Right lobe of liver (tissue), 6 donors: ENCODE measurements around the gene IREB2. TPM values are rescaled to one million over a fixed set of nuclear protein-coding genes. Genes with fewer than 3 reads are reported as not detected.
"Not testable (repeated sequence)": the region's sequence is repeated elsewhere in the genome, so short reads cannot be mapped to it uniquely, and the experiment has no call there.

ENCODE experiments used
- ATAC-seq, 4 donors: fragments of 200-7000 bp; cut with Tn5 transposase; one replicate each; pipeline ENCODE4 v1.9.1; 2020; ENCODE audit warnings: mild to moderate bottlenecking in 4 of 4, moderate library complexity in 4 of 4
- DNase-seq, 3 donors: peaks; one replicate each; pipeline ENCODE4 v3.0.0-alpha.2; 2020
- H3K27ac ChIP-seq, 3 donors: fragments of 200-600 bp; one replicate each; pipeline ENCODE4 v1.8.0; 2022
- H3K27me3 ChIP-seq, 2 donors: fragments of 200-600 bp; one replicate each; pipeline ENCODE4 v1.8.0; 2022
- H3K36me3 ChIP-seq, 4 donors: fragments of 200-600 bp; sonication (generic) in 1 of 4; one replicate each; pipeline versions ENCODE4 v1.5.1 to v1.8.0; 2017 to 2022; ENCODE audit warnings: control low read depth in 1 of 4
- H3K4me1 ChIP-seq, 4 donors: fragments of 200-600 bp; sonication (generic) in 1 of 4; one replicate each; pipeline versions ENCODE4 v1.5.1 to v1.8.0; 2017 to 2022; ENCODE audit warnings: control low read depth in 1 of 4
- H3K4me3 ChIP-seq, 3 donors: fragments of 200-600 bp; one replicate each; pipeline ENCODE4 v1.8.0; 2022
- H3K9me3 ChIP-seq, 4 donors: fragments of 200-600 bp; sonication (generic) in 1 of 4; one replicate each; pipeline versions ENCODE4 v1.5.1 to v1.8.0; 2017 to 2022; ENCODE audit warnings: control low read depth in 1 of 4
- CTCF ChIP-seq, 4 donors: fragments of 200-600 bp in 3 of 4; fragments of 450-650 bp in 1 of 4; IDR thresholded peaks; one replicate each; pipeline versions ENCODE4 v1.5.1 to v1.8.0; 2016 to 2022; ENCODE audit warnings: antibody characterized with exemption in 4 of 4, mild to moderate bottlenecking in 2 of 4
- POLR2A ChIP-seq: fragments of 450-650 bp; IDR thresholded peaks from one replicate; pipeline ENCODE4 v1.6.1; 2017; ENCODE audit warnings: antibody characterized with exemption, mild to moderate bottlenecking
- WGBS: methylation state at CpG from one replicate; pipeline ENCODE4 v1.1.6; 2018; ENCODE audit warnings: low coverage, low lambda C conversion rate; ENCODE audit not compliant: insufficient coverage; ENCODE audit errors: missing lambda C conversion rate; 5-methylcytosine and 5-hydroxymethylcytosine counted together
- intact Hi-C, 2 donors: fragments of 100-400 bp; cut with DNase I; formaldehyde crosslinking; loops; one replicate each; pipeline versions ENCODE4 v1.11.2 to v1.14.1; 2022
- total RNA-seq, 6 experiments: library from RNA; depleted of rRNA in 2 of 6; stranded (reverse); fragments of >200 nt in 2 of 6; fragmentation: NEBNext Ultra II Directional in 3 of 6; extraction: Animal tissue kit (Norgen Biotek cat#: 25700) in 3 of 6; gene quantifications; one replicate each; pipeline versions ENCODE4 v1.1.0 to v1.2.4, GENCODE V29; 2016 to 2023
- donor health status: DM: no; HTN: yes; CAD: no.
- donor health status: DM: no; HTN: no; CAD: no.
- donor health status: DM: no; HTN: no; CAD: no.
- donor health status: DM: no; HTN: yes; CAD: no.
- donor health status: DM: no; HTN: yes; CAD: no.

Gene IREB2
- total RNA-seq, 6 experiments from 2014 or later, result 17.1 to 36.2 (median 25.6) TPM

DNA sequence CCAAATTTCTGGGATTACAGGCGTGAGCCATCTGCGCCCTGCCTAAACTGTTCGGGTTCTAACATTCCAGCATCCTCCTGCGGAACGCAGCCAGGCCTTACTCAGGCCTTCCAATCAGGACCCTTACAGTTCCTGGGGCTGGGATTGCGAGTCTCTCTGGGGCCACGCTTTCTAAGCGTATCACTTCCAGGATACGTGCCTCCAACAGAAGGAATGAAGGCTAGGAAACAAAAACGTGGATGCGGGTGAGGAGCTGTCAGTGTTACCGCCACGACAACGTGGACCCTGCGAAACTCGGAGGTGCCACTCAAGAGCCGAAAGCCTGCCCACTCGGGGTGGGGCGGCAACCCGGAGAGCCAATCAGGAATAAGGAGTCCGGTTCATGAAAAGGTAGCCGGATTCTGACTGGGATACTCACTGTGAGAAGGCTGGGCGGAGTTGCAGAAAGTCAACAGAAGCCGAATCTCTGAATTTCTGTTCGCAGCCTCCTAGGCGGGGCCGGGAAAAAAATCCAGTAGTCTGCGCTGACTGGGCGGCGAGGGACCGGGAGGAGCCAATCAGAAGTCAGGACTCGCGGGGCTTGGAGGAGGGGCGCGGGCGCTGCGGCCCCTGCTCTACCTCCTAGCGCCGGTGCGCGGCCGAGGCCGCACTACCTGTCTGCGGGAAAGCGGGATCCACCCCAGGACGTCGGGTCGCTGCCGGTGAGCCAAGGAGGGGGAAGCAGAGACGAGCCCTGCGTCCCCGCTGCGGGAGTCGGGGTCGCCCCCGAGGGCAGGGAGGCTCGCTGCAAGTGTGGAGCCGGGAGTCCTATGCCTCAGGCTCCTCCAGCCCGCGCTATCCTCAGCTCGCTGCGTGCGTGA is 69.2 kb downstream of the IREB2 start, which contains the start of gene HYKK:
TSS of gene HYKK (plus strand) at position 607 of the 860 bp plus-strand sequence. CDS start 5,512 bp downstream, outside the sequence.
- ATAC-seq (peak; percentile 96 to 99 (median 98)), DNase-seq (peak; percentile 92 to 96 (median 94))
- Histone ChIP-seq H3K27ac (peak within 1 kb of the TSS in 2 of 3 donors; percentile 61 to 64), H3K4me3 (peak within 1 kb of the TSS; percentile 85 to 91 (median 87)), H3K36me3 (no peaks in the 10 kb centered on the region), H3K4me1 (peaks cover 0 to 5% (median 0%) of the 10 kb centered on the region in 4 donors), H3K9me3 (no peaks in the 10 kb centered on the region), H3K27me3 (no peaks in the 10 kb centered on the region)
- 6% methylated on average over 42 of the region's 63 CpGs for WGBS
- intact Hi-C loops, result no loop called here
- TF ChIP-seq POLR2A, result peak; percentile 49
- peak in 1 of 4 donors; percentile 13 for TF ChIP-seq CTCF (IDR thresholded peaks at IDR 0.05)

DNA sequence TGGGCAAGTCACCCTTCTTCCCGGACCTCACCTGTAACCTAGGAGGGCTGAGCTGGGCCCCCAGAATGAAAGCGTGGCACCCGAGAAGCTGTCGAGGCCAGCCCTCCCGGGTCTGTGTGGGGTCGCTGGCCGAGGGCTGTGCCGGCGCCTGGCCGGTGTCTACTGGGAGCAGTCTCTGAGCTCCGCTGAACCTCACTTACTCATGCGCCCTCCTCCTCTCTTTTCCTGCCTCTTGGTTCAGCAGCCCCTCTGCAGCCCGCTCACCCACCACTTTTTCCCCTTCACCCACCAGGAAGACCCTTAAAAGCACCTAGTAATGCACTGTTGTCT is 69.8 kb downstream of the IREB2 start:
- no peaks in the 10 kb centered on the region for H3K9me3 ChIP-seq
- peak overlapping the region; percentile 85 to 91 (median 87) for H3K4me3 ChIP-seq
- DNase-seq (no peak), ATAC-seq (peak; percentile 31 to 57 (median 42))
- H3K27ac ChIP-seq, result peak overlapping the region in 2 of 3 donors; percentile 20 to 61
- 0% methylated on average over 2 of the region's 13 CpGs for WGBS
- TF ChIP-seq POLR2A (no peak), CTCF (IDR thresholded peaks at IDR 0.05) (no peak)
- intact Hi-C loops, result no loop called here
- no peaks in the 10 kb centered on the region for H3K36me3 ChIP-seq
- no peaks in the 10 kb centered on the region for H3K27me3 ChIP-seq
- H3K4me1 ChIP-seq, result peaks cover 0 to 5% (median 0%) of the 10 kb centered on the region in 4 donors

DNA sequence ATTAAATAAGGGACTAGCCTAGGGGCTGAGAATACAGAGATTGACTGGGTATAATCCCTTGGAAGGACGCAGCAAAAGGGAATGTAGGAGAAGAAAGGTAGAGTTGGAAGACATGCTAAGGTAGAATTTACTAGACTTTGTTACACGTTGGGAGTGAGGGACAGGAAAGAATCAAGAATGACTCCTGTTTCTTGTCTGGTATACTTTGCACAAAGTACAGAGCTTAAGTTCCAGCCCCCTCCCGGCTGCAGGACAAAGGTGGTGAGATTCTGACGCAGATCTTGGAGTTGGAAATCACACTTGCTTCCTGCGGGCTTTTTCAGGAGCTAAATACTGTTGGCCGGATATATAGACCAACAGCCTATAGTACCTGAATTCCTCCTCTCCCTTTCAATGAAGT is 70.3 kb downstream of the IREB2 start:
- H3K27ac ChIP-seq, result peak overlapping the region in 1 of 3 donors; percentile 61
- no peak for ATAC-seq
- H3K27me3 ChIP-seq, result no peaks in the 10 kb centered on the region
- peaks cover 0 to 5% (median 0%) of the 10 kb centered on the region in 4 donors for H3K4me1 ChIP-seq
- H3K36me3 ChIP-seq, result no peaks in the 10 kb centered on the region
- DNase-seq, result no peak
- 34% methylated on average over 6 of the region's 6 CpGs for WGBS
- peak overlapping the region; percentile 85 to 91 (median 87) for H3K4me3 ChIP-seq
- no peaks in the 10 kb centered on the region for H3K9me3 ChIP-seq
- no peak for TF ChIP-seq CTCF (IDR thresholded peaks at IDR 0.05)
- no peak for TF ChIP-seq POLR2A
- intact Hi-C loops, result no loop called here

DNA sequence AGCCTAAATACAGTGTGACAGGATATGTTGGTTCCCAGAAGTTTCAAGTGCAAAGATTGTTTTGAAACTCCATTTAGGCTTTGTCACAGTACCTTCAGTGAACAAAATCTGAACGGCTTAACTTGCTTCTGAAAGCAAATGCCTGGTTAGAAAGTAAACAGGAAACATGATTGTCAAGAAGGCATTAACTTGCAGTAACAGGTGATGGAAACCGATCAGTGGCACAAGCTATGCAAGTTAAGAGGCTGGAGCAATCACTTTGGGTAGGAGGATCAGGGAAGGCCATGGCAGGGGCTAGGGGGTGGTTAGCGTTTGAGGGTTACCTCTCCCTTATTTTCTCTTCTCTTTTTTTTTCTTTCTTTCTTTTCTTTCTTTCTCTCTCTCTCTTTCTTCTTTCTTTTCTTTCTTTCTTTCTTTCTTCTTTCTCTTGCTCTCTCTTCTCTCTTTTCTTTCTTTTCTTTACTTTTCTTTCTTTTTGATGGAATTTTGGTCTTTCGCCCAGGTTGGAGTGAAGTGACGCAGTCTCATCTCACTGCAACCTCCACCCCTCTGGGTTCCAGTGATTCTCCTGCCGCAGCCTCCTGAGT is 71.8 kb downstream of the IREB2 start:
- no peak for ATAC-seq
- Histone ChIP-seq H3K4me1 (peaks cover 0 to 5% (median 0%) of the 10 kb centered on the region in 4 donors), H3K9me3 (no peaks in the 10 kb centered on the region), H3K27ac (no peak overlapping the region), H3K36me3 (no peaks in the 10 kb centered on the region), H3K27me3 (no peaks in the 10 kb centered on the region), H3K4me3 (no peak overlapping the region)
- TF ChIP-seq CTCF (IDR thresholded peaks at IDR 0.05), result no peak
- no peak for TF ChIP-seq POLR2A
- DNase-seq, result no peak
- 63% methylated on average over 6 of the region's 6 CpGs for WGBS
- intact Hi-C loops, result no loop called here

DNA sequence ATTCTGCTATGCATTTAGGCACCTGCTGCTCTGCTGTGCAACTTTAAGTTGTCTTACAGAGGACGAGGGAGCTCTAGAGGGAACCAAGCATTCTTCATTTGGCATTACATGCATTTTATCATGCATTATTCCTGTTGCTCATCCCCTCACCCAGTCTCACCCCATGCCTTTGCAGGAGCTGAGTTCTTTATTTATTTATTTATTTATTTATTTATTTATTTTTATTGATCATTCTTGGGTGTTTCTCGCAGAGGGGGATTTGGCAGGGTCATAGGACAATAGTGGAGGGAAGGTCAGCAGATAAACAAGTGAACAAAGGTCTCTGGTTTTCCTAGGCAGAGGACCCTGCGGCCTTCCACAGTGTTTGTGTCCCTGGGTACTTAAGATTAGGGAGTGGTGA is 82.0 kb downstream of the IREB2 start:
- DNase-seq, intact Hi-C loops, H3K27me3 ChIP-seq, H3K36me3 ChIP-seq, H3K27ac ChIP-seq, H3K4me1 ChIP-seq, ATAC-seq, H3K9me3 ChIP-seq, H3K4me3 ChIP-seq: not testable (repeated sequence)
- WGBS, result 74% methylated on average over 2 of the region's 3 CpGs
